Naive B cell (primary cell): ENCODE results near the gene ADAM15. TPM values are rescaled to one million over a fixed set of nuclear protein-coding genes. Genes with fewer than 3 reads are reported as not detected.

Experiments
- ATAC-seq, 2 donors: fragments of 150-1000 bp; cut with Tn5 transposase; 2 replicates each; pipeline ENCODE4 v1.10.0; 2021; ENCODE audit warnings: low read depth in 2 of 2, mild to moderate bottlenecking in 2 of 2, moderate library complexity in 2 of 2
- DNase-seq: peaks from one replicate; pipeline ENCODE4 v3.0.0; 2022
- H3K27ac Mint-ChIP-seq, 6 donors: one replicate each; pipeline ENCODE4 v1.8.0; 2020 to 2022; ENCODE audit warnings: mild to moderate bottlenecking in 6 of 6, mixed read lengths in 6 of 6, moderate library complexity in 5 of 6, inconsistent platforms in 2 of 6
- H3K27me3 Mint-ChIP-seq, 3 donors: one replicate each; pipeline ENCODE4 v1.8.0; 2021 to 2022; ENCODE audit warnings: mixed read lengths in 3 of 3, mild to moderate bottlenecking in 1 of 3
- H3K36me3 Mint-ChIP-seq, 2 donors: one replicate each; pipeline ENCODE4 v1.8.0; 2020 to 2022; ENCODE audit warnings: mixed read lengths in 2 of 2, inconsistent platforms in 1 of 2, mild to moderate bottlenecking in 1 of 2
- H3K4me1 Mint-ChIP-seq, 3 donors: one replicate each; pipeline ENCODE4 v1.8.0; 2020 to 2022; ENCODE audit warnings: mixed read lengths in 3 of 3, inconsistent platforms in 1 of 3, mild to moderate bottlenecking in 1 of 3, moderate library complexity in 1 of 3
- H3K4me3 Mint-ChIP-seq, 8 donors: one replicate each; pipeline ENCODE4 v1.8.0; 2020 to 2022; ENCODE audit warnings: mild to moderate bottlenecking in 8 of 8, mixed read lengths in 8 of 8, moderate library complexity in 8 of 8, inconsistent platforms in 2 of 8
- H3K9me3 Mint-ChIP-seq, 7 donors: one replicate each; pipeline ENCODE4 v1.8.0; 2020 to 2022; ENCODE audit warnings: mixed read lengths in 7 of 7, mild to moderate bottlenecking in 5 of 7, inconsistent platforms in 2 of 7, moderate library complexity in 1 of 7
- polyA plus RNA-seq, 6 donors: library from polyadenylated mRNA; unstranded; fragments of 300-500 nt; fragmentation: Illumina TruSeq; gene quantifications; one replicate each; pipeline ENCODE4 v1.2.3, GENCODE V29; 2021; ENCODE audit warnings: low read depth in 6 of 6

The ADAM15 gene
- polyA plus RNA-seq, 6 donors from 2014 or later, result 2.8 to 8.8 (median 7.0) TPM

DNA sequence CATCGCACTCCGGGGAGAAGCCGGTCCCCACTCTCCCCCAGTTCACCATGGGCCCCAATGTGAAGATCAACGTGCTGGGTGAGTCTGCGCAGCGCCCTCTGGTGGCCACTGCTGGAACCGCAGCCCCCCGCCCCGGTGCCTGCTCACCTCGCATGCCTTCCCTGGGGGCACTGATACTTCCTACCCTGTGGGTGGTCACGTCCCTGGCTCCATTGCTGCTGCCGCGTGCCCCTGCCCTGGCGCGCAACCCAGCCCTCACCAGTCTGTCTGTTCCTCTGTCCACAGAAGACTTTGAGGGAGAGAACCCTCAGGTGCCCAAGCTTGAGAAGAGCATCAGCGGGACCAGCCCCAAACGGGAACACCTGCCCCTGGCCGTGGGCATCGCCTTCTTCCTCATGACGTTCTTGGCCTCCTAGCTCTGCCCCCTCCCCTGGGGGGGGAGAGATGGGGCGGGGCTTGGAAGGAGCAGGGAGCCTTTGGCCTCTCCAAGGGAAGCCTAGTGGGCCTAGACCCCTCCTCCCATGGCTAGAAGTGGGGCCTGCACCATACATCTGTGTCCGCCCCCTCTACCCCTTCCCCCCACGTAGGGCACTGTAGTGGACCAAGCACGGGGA, 35.1 kb downstream of the ADAM15 start:
- DNase-seq, result peak; percentile 80
- H3K36me3 Mint-ChIP-seq, result peaks cover 0 to 7% of the 10 kb centered on the region in 2 donors
- peaks cover 0 to 3% (median 0%) of the 10 kb centered on the region in 7 donors for H3K9me3 Mint-ChIP-seq
- peak; percentile 15 to 16 for ATAC-seq
- H3K27me3 Mint-ChIP-seq, result peaks cover 25 to 33% (median 32%) of the 10 kb centered on the region in 3 donors
- peak overlapping the region; percentile 68 to 96 (median 84) for H3K4me3 Mint-ChIP-seq
- peak overlapping the region in 5 of 6 donors; percentile 67 to 97 (median 89) for H3K27ac Mint-ChIP-seq
- peaks cover 42 to 50% (median 46%) of the 10 kb centered on the region in 3 donors for H3K4me1 Mint-ChIP-seq

DNA sequence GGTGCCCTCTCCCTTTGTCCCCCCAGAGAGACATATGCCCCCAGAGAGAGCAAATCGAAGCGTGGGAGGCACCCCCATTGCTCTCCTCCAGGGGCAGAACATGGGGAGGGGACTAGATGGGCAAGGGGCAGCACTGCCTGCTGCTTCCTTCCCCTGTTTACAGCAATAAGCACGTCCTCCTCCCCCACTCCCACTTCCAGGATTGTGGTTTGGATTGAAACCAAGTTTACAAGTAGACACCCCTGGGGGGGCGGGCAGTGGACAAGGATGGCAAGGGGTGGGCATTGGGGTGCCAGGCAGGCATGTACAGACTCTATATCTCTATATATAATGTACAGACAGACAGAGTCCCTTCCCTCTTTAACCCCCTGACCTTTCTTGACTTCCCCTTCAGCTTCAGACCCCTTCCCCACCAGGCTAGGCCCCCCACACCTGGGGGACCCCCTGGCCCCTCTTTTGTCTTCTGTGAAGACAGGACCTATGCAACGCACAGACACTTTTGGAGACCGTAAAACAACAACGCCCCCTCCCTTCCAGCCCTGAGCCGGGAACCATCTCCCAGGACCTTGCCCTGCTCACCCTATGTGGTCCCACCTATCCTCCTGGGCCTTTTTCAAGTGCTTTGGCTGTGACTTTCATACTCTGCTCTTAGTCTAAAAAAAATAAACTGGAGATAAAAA, 35.9 kb downstream of the ADAM15 start:
- Mint-ChIP-seq H3K9me3 (no peaks in the 10 kb centered on the region), H3K4me3 (peak overlapping the region in 4 of 8 donors; percentile 59 to 83 (median 68)), H3K27me3 (peaks cover 19 to 27% (median 24%) of the 10 kb centered on the region in 3 donors), H3K4me1 (peaks cover 40 to 48% (median 48%) of the 10 kb centered on the region in 3 donors), H3K27ac (peak overlapping the region in 1 of 6 donors; percentile 22), H3K36me3 (no peaks in the 10 kb centered on the region)
- DNase-seq (no peak), ATAC-seq (no peak)

DNA sequence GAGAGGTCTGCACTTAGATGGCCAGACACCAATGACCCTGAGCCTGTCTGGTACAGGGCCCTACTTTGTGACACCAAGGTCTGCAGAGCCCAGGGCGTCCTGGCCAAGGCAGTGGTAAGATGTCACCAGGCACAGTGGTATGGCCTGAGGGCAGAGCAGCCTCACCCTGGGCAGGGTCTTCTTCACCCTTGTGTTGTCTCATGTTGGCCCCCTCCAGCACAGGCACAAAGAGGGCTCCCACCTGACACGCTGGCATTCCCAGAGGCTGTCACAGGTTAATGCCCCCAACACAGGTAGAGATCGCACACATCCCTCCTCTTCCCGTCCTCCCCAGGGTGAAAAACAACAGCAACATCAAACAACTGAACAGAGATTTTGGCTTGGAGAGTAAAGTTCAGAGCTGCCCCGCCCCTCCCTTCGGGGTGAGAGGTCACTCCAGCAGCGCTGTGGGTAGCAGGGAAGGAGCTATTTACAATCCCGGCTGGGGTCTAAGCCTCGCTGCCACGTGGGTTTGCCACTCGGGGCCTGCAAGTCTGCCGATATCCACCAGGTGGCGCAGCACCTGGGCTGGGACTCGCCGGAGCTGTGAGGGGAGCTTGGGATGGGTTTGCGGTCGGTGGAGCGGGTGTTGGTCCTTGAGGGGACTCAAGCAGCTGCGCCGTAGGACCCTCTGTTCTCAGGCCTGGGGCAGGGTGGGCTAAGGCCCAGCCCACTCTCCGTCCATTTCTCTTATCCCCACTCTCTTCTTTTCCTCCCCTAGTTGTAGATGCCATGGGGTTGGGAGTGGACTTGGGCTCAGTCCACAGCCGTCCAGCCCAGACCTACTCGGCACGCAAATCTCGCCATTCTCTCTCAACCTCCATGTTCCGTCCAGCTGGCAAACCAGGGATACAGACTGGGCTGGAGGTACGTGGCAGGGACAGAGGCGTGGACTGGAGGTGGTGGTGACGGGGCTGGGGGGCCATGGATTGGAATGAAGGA, 40.2 kb downstream of the ADAM15 start:
- DNase-seq (peak; percentile 76), ATAC-seq (peak; percentile 79 to 82)
- no peaks in the 10 kb centered on the region for H3K27me3 Mint-ChIP-seq
- H3K36me3 Mint-ChIP-seq, result no peaks in the 10 kb centered on the region
- H3K4me3 Mint-ChIP-seq, result no peak overlapping the region
- no peaks in the 10 kb centered on the region for H3K9me3 Mint-ChIP-seq
- peaks cover 5 to 14% (median 8%) of the 10 kb centered on the region in 3 donors for H3K4me1 Mint-ChIP-seq
- no peak overlapping the region for H3K27ac Mint-ChIP-seq

DNA sequence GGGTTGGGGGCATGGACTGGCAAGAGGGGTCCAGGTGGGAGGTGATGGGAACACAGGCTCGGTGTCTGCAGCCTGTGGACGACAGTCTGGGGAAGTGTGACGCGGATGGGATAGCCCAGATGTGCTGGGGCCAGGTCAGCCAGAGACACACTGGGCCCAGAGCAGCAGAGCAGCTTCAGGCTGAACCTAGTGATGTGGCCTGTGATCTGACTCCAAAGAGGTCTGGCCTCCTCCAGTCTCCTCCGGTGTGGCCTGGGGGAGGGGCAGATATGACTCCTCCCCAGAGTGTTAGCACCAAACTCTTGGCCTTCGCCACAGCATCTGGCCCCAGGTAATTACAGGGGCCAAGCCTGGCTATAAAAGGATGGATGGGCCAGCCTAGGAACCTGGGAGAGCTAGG, 41.0 kb downstream of the ADAM15 start:
- H3K9me3 Mint-ChIP-seq, result no peaks in the 10 kb centered on the region
- H3K27ac Mint-ChIP-seq, result no peak overlapping the region
- H3K36me3 Mint-ChIP-seq, result no peaks in the 10 kb centered on the region
- H3K4me1 Mint-ChIP-seq, result peaks cover 4 to 9% (median 8%) of the 10 kb centered on the region in 3 donors
- H3K4me3 Mint-ChIP-seq, result no peak overlapping the region
- ATAC-seq (no peak), DNase-seq (no peak)
- no peaks in the 10 kb centered on the region for H3K27me3 Mint-ChIP-seq

DNA sequence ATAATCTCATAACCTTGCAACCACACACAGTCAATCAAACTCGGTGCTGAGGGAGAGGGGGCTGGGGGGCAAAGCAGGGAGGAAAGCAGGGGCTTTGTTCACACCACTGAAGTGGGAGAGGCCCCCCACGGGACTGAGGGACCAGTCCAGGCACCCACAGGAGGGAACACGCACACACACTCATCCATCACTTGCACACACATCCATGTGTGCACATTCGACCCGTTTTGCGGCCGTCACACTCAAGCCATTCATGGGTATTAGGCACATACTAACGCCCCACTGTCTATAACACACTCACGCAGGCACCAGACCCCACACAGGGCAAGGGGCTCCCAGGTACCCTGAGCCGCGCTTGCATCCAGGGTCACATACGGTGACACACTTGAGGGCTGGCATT, 41.5 kb downstream of the ADAM15 start:
- DNase-seq, result no peak
- no peaks in the 10 kb centered on the region for H3K9me3 Mint-ChIP-seq
- H3K4me3 Mint-ChIP-seq, result peak overlapping the region in 1 of 8 donors; percentile 24
- H3K36me3 Mint-ChIP-seq, result no peaks in the 10 kb centered on the region
- H3K4me1 Mint-ChIP-seq, result peaks cover 4 to 9% (median 8%) of the 10 kb centered on the region in 3 donors
- ATAC-seq, result no peak
- no peak overlapping the region for H3K27ac Mint-ChIP-seq
- H3K27me3 Mint-ChIP-seq, result no peaks in the 10 kb centered on the region

DNA sequence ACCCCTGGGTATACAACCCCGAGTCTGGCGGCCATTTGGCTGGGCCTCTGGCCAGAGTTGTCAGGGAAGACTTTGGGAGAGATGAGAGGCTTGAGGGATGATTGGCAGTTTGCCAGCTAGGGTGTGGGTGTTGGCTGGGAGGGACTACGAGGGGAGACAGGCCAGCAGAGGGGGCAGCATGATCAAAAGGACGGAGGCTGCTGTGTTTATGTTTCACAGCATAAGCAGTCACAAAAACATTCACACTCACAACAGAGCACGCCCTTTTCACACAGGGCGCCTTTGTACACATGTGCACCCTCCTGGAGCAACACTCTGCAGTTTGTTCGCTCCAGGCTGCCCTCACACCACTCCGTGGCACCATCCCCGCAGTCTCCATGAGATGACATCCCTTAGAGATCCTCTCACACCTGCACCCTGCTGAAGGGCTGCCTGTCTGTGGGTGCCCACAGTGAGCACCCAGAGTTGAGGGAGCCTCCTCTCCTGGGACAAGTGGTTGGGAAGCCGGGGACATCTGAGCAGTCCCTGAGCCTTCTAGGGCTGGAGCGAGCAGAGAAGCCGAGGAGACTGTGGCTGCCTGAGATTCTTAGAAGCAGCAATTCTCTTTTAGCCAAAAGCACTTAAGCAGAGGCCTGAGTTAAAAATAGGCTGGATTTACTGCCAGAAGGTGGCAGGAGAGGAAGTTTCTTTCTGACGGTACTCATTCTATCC, 43.0 kb downstream of the ADAM15 start:
- Mint-ChIP-seq H3K4me1 (peaks cover 4 to 9% (median 8%) of the 10 kb centered on the region in 3 donors), H3K4me3 (no peak overlapping the region), H3K27ac (no peak overlapping the region), H3K27me3 (no peaks in the 10 kb centered on the region), H3K9me3 (peaks cover 0 to 2% (median 0%) of the 10 kb centered on the region in 7 donors), H3K36me3 (no peaks in the 10 kb centered on the region)
- DNase-seq (no peak), ATAC-seq (peak in 1 of 2 donors; percentile 70)

DNA sequence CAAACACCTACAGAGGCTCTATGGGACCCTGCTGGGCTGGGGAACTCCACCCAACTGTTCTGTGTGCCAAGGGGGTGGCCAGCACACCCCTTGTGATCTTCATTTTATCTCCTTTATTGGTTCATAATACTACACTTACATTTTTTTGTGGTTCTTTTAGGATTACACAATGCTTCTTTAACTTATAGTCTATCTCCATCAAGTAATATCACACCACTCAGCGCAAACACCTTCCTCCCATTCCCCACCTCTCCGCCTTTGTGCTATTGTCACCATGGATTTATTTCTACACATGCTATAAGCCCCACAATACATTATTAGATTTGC, 43.5 kb downstream of the ADAM15 start:
- no peaks in the 10 kb centered on the region for H3K27me3 Mint-ChIP-seq
- DNase-seq (no peak), ATAC-seq (peak in 1 of 2 donors; percentile 67)
- no peaks in the 10 kb centered on the region for H3K36me3 Mint-ChIP-seq
- H3K27ac Mint-ChIP-seq, result no peak overlapping the region
- H3K4me1 Mint-ChIP-seq, result peaks cover 4 to 9% (median 8%) of the 10 kb centered on the region in 3 donors
- H3K9me3 Mint-ChIP-seq, result peaks cover 0 to 2% (median 0%) of the 10 kb centered on the region in 7 donors
- no peak overlapping the region for H3K4me3 Mint-ChIP-seq

DNA sequence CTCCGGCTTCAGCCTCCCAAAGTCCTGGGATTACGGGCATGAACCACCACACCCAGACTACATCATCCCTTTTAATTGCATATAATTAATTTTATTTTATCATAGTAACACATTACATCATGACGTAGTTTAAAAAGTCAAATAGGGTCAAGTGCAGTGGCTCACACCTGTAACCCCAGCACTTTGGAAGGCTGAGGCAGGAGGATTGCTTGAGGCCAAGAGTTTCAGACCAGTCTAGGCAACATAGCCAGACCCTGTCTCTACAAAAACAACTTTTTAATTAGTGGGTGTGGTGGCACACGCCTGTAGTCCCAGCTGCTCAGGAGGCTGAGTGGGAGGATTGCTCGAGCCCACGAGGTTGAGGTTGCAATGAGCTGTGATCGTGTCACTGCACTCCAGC, 48.2 kb downstream of the ADAM15 start:
- peaks cover 0 to 2% (median 0%) of the 10 kb centered on the region in 7 donors for H3K9me3 Mint-ChIP-seq
- H3K27ac Mint-ChIP-seq, result no peak overlapping the region
- H3K36me3 Mint-ChIP-seq, result no peaks in the 10 kb centered on the region
- DNase-seq (no peak), ATAC-seq (no peak)
- no peaks in the 10 kb centered on the region for H3K27me3 Mint-ChIP-seq
- H3K4me3 Mint-ChIP-seq, result no peak overlapping the region
- H3K4me1 Mint-ChIP-seq, result no peaks in the 10 kb centered on the region

DNA sequence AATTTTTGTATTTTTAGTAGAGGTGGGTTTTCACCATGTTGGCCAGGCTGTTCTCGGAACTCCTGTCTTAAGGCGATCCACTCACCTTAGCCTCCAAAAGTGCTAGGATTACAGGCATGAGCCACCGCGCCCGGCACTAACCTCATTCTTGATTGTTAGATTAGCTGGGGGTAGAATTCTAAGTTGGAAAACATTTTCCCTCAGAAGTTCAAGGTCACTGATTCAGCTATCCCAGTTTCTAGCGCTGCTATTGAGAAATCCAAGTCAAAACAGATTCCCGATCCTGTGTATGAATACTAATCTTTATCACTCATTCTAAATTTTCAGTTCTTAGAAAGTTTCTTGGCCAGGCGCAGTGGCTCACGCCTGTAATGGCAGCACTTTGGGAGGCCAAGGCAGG, 52.2 kb downstream of the ADAM15 start:
- Mint-ChIP-seq H3K36me3 (no peaks in the 10 kb centered on the region), H3K4me3 (no peak overlapping the region), H3K27ac (no peak overlapping the region), H3K27me3 (no peaks in the 10 kb centered on the region), H3K9me3 (peaks cover 0 to under 1% (median 0%) of the 10 kb centered on the region in 7 donors), H3K4me1 (no peaks in the 10 kb centered on the region)
- DNase-seq (no peak), ATAC-seq (no peak)

DNA sequence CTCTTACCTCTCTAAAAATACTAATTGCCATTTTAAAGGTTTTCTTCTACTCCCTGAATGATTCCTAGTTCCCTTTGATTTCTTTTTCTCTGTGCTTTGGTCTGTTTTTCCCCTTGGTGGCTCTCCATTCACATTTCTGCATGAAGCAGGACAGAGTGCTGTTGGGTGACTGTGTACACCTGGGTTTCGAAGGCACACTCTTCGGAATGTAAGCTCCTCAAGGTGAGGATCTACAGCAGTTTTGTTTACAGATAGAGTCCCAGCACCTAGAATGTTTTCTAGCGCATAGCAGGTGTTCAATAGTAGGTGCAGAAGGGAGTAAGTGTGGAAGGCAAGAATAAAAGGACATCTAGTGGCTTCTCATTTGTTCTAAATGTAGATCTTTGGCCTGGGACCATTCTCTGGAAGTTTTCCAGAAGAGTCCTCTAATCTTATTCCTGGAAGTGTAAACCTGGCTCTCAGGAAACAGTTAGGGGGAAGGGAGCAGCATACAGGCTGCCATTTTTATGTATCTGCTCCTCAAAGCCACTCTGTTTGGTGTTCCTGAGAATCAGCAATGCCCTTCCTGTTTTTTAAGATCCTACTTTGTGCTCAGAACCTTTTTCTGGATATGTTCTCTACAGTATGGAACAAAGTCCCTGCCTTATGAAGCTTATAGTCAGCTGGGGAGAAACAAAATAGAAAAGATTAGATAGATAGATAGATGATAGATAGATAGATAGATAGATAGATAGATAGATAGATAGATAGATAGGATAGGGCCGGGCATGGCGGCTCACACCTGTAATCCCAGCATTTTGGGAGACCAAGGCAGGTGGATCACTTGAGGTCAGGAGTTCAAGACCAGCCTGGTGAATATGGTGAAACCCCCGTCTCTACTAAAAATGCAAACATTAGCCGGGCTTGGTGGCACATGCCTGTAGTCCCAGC, 53.8 kb downstream of the ADAM15 start:
- Mint-ChIP-seq H3K27ac (peak overlapping the region in 2 of 6 donors; percentile 45 to 64), H3K36me3 (no peaks in the 10 kb centered on the region), H3K9me3 (no peaks in the 10 kb centered on the region), H3K4me3 (no peak overlapping the region), H3K27me3 (no peaks in the 10 kb centered on the region), H3K4me1 (no peaks in the 10 kb centered on the region)
- no peak for DNase-seq
- no peak for ATAC-seq

DNA sequence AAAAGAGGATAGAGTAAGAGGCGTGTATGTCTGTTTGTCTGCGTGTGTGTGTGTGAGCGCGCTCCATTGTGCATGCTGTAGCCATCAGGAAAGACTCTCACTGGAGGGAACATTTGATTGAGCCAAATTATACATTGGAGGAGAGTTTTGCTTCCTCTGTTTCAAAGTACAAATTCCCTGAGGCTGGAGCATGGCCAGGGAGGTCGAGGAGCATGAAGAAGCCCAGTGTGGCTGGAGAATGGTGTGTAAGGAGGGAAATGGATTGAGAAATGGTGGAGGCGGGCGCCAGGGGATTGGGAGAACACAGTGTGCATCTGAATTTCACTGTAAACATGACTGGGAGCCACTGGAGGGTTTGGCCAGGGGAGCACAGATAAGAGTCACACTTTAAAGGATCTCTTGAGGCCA, 54.5 kb downstream of the ADAM15 start:
- H3K4me1 Mint-ChIP-seq, result no peaks in the 10 kb centered on the region
- no peaks in the 10 kb centered on the region for H3K9me3 Mint-ChIP-seq
- no peak overlapping the region for H3K27ac Mint-ChIP-seq
- DNase-seq (no peak), ATAC-seq (no peak)
- no peaks in the 10 kb centered on the region for H3K27me3 Mint-ChIP-seq
- no peaks in the 10 kb centered on the region for H3K36me3 Mint-ChIP-seq
- no peak overlapping the region for H3K4me3 Mint-ChIP-seq

DNA sequence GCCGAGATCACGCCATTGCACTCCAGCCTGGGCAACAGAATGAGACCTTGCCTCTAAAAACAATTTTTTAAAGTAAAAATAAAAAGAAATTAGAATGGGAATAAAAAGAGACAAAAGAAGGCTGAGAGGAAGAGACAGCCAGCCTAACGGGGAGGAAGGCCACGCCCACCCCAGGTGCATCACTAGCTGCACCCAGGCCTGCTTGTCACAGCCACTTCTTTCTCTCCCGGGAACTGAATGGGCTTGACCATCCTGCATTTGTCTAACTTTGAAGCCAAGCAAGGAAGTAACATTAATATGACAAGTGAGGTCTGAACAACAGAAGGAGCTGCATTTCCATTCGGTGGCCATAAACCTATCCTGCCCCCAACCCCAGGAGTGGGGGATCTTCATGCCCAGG, 55.7 kb downstream of the ADAM15 start:
- Mint-ChIP-seq H3K27me3 (peaks cover 0 to 6% (median 0%) of the 10 kb centered on the region in 3 donors), H3K27ac (no peak overlapping the region), H3K36me3 (no peaks in the 10 kb centered on the region), H3K9me3 (no peaks in the 10 kb centered on the region), H3K4me1 (no peaks in the 10 kb centered on the region), H3K4me3 (no peak overlapping the region)
- DNase-seq (no peak), ATAC-seq (no peak)
